ENCODE data around the gene FAM118A. TPM values are rescaled to one million over a fixed set of nuclear protein-coding genes. Genes with fewer than 3 reads are reported as not detected.
A peak's percentile ranks its signal among the peaks of the same experiment; 100 is the strongest.

Gene FAM118A
- total and polyA plus RNA-seq, 9 of the 15 experiments (the other 6 are each of a cell fraction or from before 2014, with no cell fraction given), result 17.0 to 223 (median 59.4) TPM

DNA sequence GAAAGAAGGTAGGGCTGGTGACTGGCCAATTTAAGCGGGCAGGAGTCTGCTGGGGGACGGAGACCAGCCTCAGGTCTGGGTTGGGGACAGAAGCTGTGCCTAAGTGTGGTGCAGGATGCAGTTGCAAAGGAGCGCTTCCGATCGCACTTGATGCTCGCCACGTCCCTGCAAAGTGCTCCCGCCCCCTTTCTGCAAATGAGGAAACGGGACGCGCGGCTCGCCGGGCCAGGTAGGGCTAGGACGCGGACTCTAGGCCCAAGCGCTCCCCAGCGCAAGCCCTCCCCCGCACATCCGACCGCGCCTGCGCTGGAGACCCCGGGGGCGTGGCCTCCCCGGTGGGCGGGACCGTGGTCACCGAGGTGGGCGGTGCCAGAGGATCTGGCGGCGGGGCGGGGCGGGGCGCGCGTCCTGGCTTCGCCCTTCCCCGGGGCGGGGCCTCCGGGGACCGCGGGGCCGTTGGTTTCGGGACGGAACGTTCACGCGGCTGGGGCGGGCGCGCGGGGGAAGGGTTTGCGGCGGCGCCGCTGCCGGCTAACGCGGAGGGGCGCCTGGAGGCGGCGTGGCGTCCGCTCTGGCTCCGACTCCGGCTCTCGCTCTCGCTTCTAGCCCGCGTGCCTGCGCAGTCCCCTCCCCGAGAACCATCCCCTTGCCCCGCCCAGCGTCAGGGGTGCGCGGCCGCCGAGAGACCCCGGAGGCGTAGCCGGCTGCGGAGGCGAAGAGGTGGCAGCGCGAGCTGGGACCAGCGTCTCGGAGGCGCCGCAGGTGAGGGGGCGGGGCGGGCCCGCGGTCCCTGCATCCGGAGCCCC is at the start of gene FAM118A (continued):
- TF ChIP-seq CREB1 (IDR thresholded peaks at IDR 0.05), result no peak
- TF ChIP-seq CREB1 (CRISPR knock-in tag; IDR thresholded peaks at IDR 0.05), result peak; percentile 44
- peak; percentile 73 for TF ChIP-seq HCFC1 (IDR thresholded peaks at IDR 0.05; ENCODE audit: low read depth, low read length)
- peak; percentile 81 for TF ChIP-seq RBFOX2 (IDR thresholded peaks at IDR 0.05; ENCODE audit: low read depth, low read length)
- no peak; the same call in 1 of the 2 replicates for TF ChIP-seq ATF1 (CRISPR knock-in tag; IDR thresholded peaks at IDR 0.05)
- TF ChIP-seq ATF1 (tag; IDR thresholded peaks at IDR 0.05), result peak; percentile 49
- TF ChIP-seq POLR2A (conservative IDR thresholded peaks at IDR 0.05), result peak; percentile 76
- 0 out of 2 replicates have a peak, but pooled peaks have one; percentile 22 for TF ChIP-seq ZC3H11A (IDR thresholded peaks at IDR 0.05; ENCODE audit: low read depth, low read length)
- peak; percentile 78 for TF ChIP-seq GMEB1 (CRISPR knock-in tag; IDR thresholded peaks at IDR 0.05)
- 0 out of 2 replicates have a peak, but pooled peaks have one; percentile 46 for TF ChIP-seq JUND (IDR thresholded peaks at IDR 0.05; ENCODE audit: borderline replicate concordance, low read depth, low read length)
- TF ChIP-seq JUND (tag; IDR thresholded peaks at IDR 0.05; ENCODE audit: borderline replicate concordance, low read depth, low read length), result no peak; the same call in 2 of the 3 replicates
- no peak for TF ChIP-seq RFX5 (IDR thresholded peaks at IDR 0.05; ENCODE audit: low read depth, low read length)
- TF ChIP-seq KAT7 (CRISPR knock-in tag; IDR thresholded peaks at IDR 0.05; ENCODE audit: borderline replicate concordance), result no peak; the same call in 1 of the 2 replicates
- peak; percentile 51 for TF ChIP-seq RBM25 (IDR thresholded peaks at IDR 0.05; ENCODE audit: low read depth, low read length, severe bottlenecking)
- peak; percentile 50 for TF ChIP-seq TBP (optimal IDR thresholded peaks at IDR 0.05; ENCODE audit: low read depth, low read length)
- no peak for TF ChIP-seq ZNF561 (CRISPR knock-in tag; conservative IDR thresholded peaks at IDR 0.05)
- peak; percentile 34 for TF ChIP-seq CTCFL (IDR thresholded peaks at IDR 0.05; ENCODE audit: borderline replicate concordance, insufficient read depth, low read depth, low read length, poor library complexity, severe bottlenecking)
- TF ChIP-seq FIP1L1 (IDR thresholded peaks at IDR 0.05; ENCODE audit: low read depth, low read length, poor library complexity, severe bottlenecking), result peak; percentile 22
- TF ChIP-seq FOXM1 (IDR thresholded peaks at IDR 0.05; ENCODE audit: low read depth), result no peak
- peak; percentile 68; the same call in 1 of the 2 replicates for TF ChIP-seq FOXM1 (CRISPR knock-in tag; IDR thresholded peaks at IDR 0.05; ENCODE audit: low read depth)
- TF ChIP-seq NFIC (IDR thresholded peaks at IDR 0.05), result 0 out of 2 replicates have a peak, but pooled peaks have one; percentile 8
- TF ChIP-seq POLR3A (IDR thresholded peaks at IDR 0.05; ENCODE audit: borderline replicate concordance, extremely low read depth, insufficient read depth, insufficient read length), result no peak
- peak; percentile 84 for TF ChIP-seq SP1 (CRISPR knock-in tag; IDR thresholded peaks at IDR 0.05)
- TF ChIP-seq, protein P1, sequence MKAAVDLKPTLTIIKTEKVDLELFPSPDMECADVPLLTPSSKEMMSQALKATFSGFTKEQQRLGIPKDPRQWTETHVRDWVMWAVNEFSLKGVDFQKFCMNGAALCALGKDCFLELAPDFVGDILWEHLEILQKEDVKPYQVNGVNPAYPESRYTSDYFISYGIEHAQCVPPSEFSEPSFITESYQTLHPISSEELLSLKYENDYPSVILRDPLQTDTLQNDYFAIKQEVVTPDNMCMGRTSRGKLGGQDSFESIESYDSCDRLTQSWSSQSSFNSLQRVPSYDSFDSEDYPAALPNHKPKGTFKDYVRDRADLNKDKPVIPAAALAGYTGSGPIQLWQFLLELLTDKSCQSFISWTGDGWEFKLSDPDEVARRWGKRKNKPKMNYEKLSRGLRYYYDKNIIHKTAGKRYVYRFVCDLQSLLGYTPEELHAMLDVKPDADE (conservative IDR thresholded peaks at IDR 0.05; ENCODE audit: control insufficient read depth, low read depth, low read length), result peak; percentile 3; the same call in 1 of the 2 replicates

Data from K562 (cell line).